IMR-90 (cell line): Measurements from ENCODE around the gene DHX57. TPM values are rescaled to one million over a fixed set of nuclear protein-coding genes. Genes with fewer than 3 reads are reported as not detected.

Experiments used
- ATAC-seq: fragments of 200-7000 bp; cut with Tn5 transposase; 2 replicates; pipeline ENCODE4 v1.9.1; 2020; ENCODE audit warnings: low read depth, mild to moderate bottlenecking, moderate library complexity
- BruUV-seq: library from RNA; stranded (reverse); fragments of 400-500 nt; replicated peaks from 2 replicates; lab custom pipeline; 2021; lab: Mats Ljungman, UMichigan
- CTCF ChIA-PET: fragments of 300-600 bp; formaldehyde crosslinking; extraction: SDS; loops from one replicate; lab custom pipeline; 2021; ENCODE audit warnings: antibody characterized with exemption; lab: Yijun Ruan, JAX
- POLR2A ChIA-PET: fragments of 300-600 bp; sonication (Branson Sonifier 250); formaldehyde crosslinking; loops from one replicate; lab custom pipeline; 2022; ENCODE audit warnings: antibody characterized with exemption; ENCODE audit not compliant: unreplicated experiment; lab: Charles Lee
- DNase-seq: peaks from one replicate; pipeline ENCODE4 v3.0.0; 2013
- H2AFZ ChIP-seq: replicated peaks from 2 replicates; pipeline ENCODE3; 2013; ENCODE audit warnings: low read length, mild to moderate bottlenecking; ENCODE audit not compliant: poor library complexity
- H2AK5ac ChIP-seq: 2 replicates; pipeline ENCODE4 v1.6.1; 2013; ENCODE audit warnings: low read depth, low read length, inconsistent platforms
- H2AK9ac ChIP-seq: replicated peaks from 2 replicates; pipeline ENCODE3; 2013; ENCODE audit warnings: mild to moderate bottlenecking, low read depth, low read length, moderate library complexity; ENCODE audit not compliant: poor library complexity
- H2BK120ac ChIP-seq: 2 replicates; pipeline ENCODE4 v1.6.1; 2013; ENCODE audit warnings: low read depth, low read length, inconsistent platforms
- H2BK15ac ChIP-seq: 3 replicates; pipeline ENCODE4 v1.6.1; 2013; ENCODE audit warnings: low read depth, low read length, inconsistent platforms
- H2BK20ac ChIP-seq: 2 replicates; pipeline ENCODE4 v1.6.1; 2013; ENCODE audit warnings: low read depth, mild to moderate bottlenecking, inconsistent platforms, low read length, moderate library complexity
- H2BK5ac ChIP-seq: 2 replicates; pipeline ENCODE4 v1.6.1; 2013; ENCODE audit warnings: mild to moderate bottlenecking, low read depth, low read length, inconsistent platforms; ENCODE audit not compliant: poor library complexity, severe bottlenecking
- H3K14ac ChIP-seq: replicated peaks from 2 replicates; pipeline ENCODE4 v1.6.1; 2013; ENCODE audit warnings: low read depth, low read length, inconsistent platforms
- H3K18ac ChIP-seq: 2 replicates; pipeline ENCODE4 v1.6.1; 2013; ENCODE audit warnings: low read depth, low read length, control low read depth
- H3K23ac ChIP-seq: 2 replicates; pipeline ENCODE4 v1.6.1; 2013; ENCODE audit warnings: low read depth, low read length, inconsistent platforms
- H3K27ac ChIP-seq: 2 replicates; pipeline ENCODE4 v1.5.1; 2013; ENCODE audit warnings: mild to moderate bottlenecking, control low read depth, low read length; ENCODE audit not compliant: insufficient read depth
- H3K27me3 ChIP-seq: 2 replicates; pipeline ENCODE4 v1.6.1; 2013; ENCODE audit warnings: low read length; ENCODE audit not compliant: control insufficient read depth, insufficient read depth
- H3K36me3 ChIP-seq: 2 replicates; pipeline ENCODE4 v1.6.1; 2013; ENCODE audit warnings: low read length, mixed read lengths; ENCODE audit not compliant: control insufficient read depth, insufficient read depth
- H3K4ac ChIP-seq: 2 replicates; pipeline ENCODE4 v1.6.1; 2013; ENCODE audit warnings: low read depth, low read length, inconsistent platforms
- H3K4me1 ChIP-seq: 2 replicates; pipeline ENCODE4 v1.6.1; 2013; ENCODE audit warnings: low read length, mixed read lengths; ENCODE audit not compliant: control insufficient read depth, insufficient read depth
- H3K4me2 ChIP-seq: 2 replicates; pipeline ENCODE4 v1.6.1; 2013; ENCODE audit warnings: low read depth, mild to moderate bottlenecking, control low read depth, low read length, moderate library complexity
- H3K4me3 ChIP-seq: 2 replicates; pipeline ENCODE4 v1.5.1; 2013; ENCODE audit warnings: low read depth, mild to moderate bottlenecking, control low read depth, low read length, moderate library complexity; ENCODE audit not compliant: insufficient read depth
- H3K56ac ChIP-seq: 2 replicates; pipeline ENCODE4 v1.6.1; 2013; ENCODE audit warnings: low read length, inconsistent platforms; ENCODE audit not compliant: insufficient read depth; ENCODE audit errors: extremely low read depth
- H3K79me1 ChIP-seq, 2 experiments: 2 replicates each; pipeline ENCODE4 v1.6.1; 2013; ENCODE audit warnings: low read length in 2 of 2, inconsistent platforms in 1 of 2, low read depth in 1 of 2
- H3K9ac ChIP-seq: 2 replicates; pipeline ENCODE4 v1.6.1; 2013; ENCODE audit warnings: low read depth, low read length, control low read depth
- H3K9me1 ChIP-seq: 2 replicates; pipeline ENCODE4 v1.6.1; 2013; ENCODE audit warnings: low read length, inconsistent platforms; ENCODE audit not compliant: insufficient read depth
- H3K9me3 ChIP-seq: 2 replicates; pipeline ENCODE4 v1.6.1; 2013; ENCODE audit warnings: low read length; ENCODE audit not compliant: control insufficient read depth, insufficient read depth
- H4K20me1 ChIP-seq: 2 replicates; pipeline ENCODE4 v1.6.1; 2013; ENCODE audit warnings: low read length, inconsistent platforms; ENCODE audit not compliant: insufficient read depth
- H4K5ac ChIP-seq: 2 replicates; pipeline ENCODE4 v1.6.1; 2013; ENCODE audit warnings: mild to moderate bottlenecking, low read depth, low read length, control low read depth
- H4K8ac ChIP-seq, 2 experiments: 2 replicates each; pipeline ENCODE4 v1.6.1; 2013; ENCODE audit warnings: low read depth in 2 of 2, low read length in 2 of 2, control low read depth in 1 of 2, inconsistent platforms in 1 of 2
- H4K91ac ChIP-seq: 2 replicates; pipeline ENCODE4 v1.6.1; 2013; ENCODE audit warnings: low read depth, low read length, inconsistent platforms; ENCODE audit not compliant: insufficient read depth
- BHLHE40 ChIP-seq: fragments of 150-350 bp; IDR thresholded peaks from 2 replicates; pipeline ENCODE4 v1.6.1; 2016; ENCODE audit warnings: mild to moderate bottlenecking, low read depth, low read length
- CEBPB ChIP-seq: IDR thresholded peaks from 2 replicates; pipeline ENCODE4 v1.6.1; 2012; ENCODE audit warnings: low read depth, low read length, improper control_type of control experiment
- CHD1 ChIP-seq: IDR thresholded peaks from 2 replicates; pipeline ENCODE4 v1.6.1; 2012; ENCODE audit warnings: low read depth, low read length, improper control_type of control experiment
- ELK1 ChIP-seq: fragments of 150-350 bp; IDR thresholded peaks from 2 replicates; pipeline ENCODE4 v1.6.1; 2016; ENCODE audit warnings: low read depth, mild to moderate bottlenecking, low read length, moderate library complexity, borderline replicate concordance
- FOS ChIP-seq: fragments of 150-350 bp; IDR thresholded peaks from 2 replicates; pipeline ENCODE4 v1.6.1; 2016; ENCODE audit warnings: low read depth, low read length
- MAFK ChIP-seq: IDR thresholded peaks from 2 replicates; pipeline ENCODE4 v1.6.1; 2012; ENCODE audit warnings: low read depth, low read length, improper control_type of control experiment
- MAZ ChIP-seq: IDR thresholded peaks from 2 replicates; pipeline ENCODE4 v1.6.1; 2012; ENCODE audit warnings: low read depth, mild to moderate bottlenecking, low read length, improper control_type of control experiment, moderate library complexity, borderline replicate concordance
- MXI1 ChIP-seq: IDR thresholded peaks from 2 replicates; pipeline ENCODE4 v1.6.1; 2012; ENCODE audit warnings: low read depth, mild to moderate bottlenecking, low read length, moderate library complexity, borderline replicate concordance
- NFE2L2 ChIP-seq: fragments of 150-350 bp; IDR thresholded peaks from 2 replicates; pipeline ENCODE4 v1.6.1; 2016; ENCODE audit warnings: low read depth, mild to moderate bottlenecking, low read length
- POLR2A ChIP-seq: IDR thresholded peaks from 2 replicates; pipeline ENCODE4 v1.6.1; 2012; ENCODE audit warnings: mild to moderate bottlenecking, low read depth, low read length
- RAD21 ChIP-seq: IDR thresholded peaks from 2 replicates; pipeline ENCODE4 v1.6.1; 2012; ENCODE audit warnings: low read length, improper control_type of control experiment
- RCOR1 ChIP-seq: IDR thresholded peaks from 2 replicates; pipeline ENCODE4 v1.6.1; 2012; ENCODE audit warnings: mild to moderate bottlenecking, low read length, improper control_type of control experiment; ENCODE audit not compliant: insufficient replicate concordance
- RFX5 ChIP-seq: IDR thresholded peaks from 2 replicates; pipeline ENCODE4 v1.8.0; 2012; ENCODE audit warnings: low read depth, mild to moderate bottlenecking, low read length, moderate library complexity
- SMC3 ChIP-seq: fragments of 150-350 bp; IDR thresholded peaks from 2 replicates; pipeline ENCODE4 v1.6.1; 2016; ENCODE audit warnings: low read depth, mild to moderate bottlenecking, antibody characterized with exemption, low read length, moderate library complexity
- WGBS, 2 experiments: methylation state at CpG; one replicate each; pipeline versions ENCODE4 v1.1.5 to v1.1.7; 2013; ENCODE audit warnings: missing lambda C conversion rate in 2 of 2; ENCODE audit not compliant: insufficient read length in 1 of 2; ENCODE audit errors: extremely low coverage in 2 of 2; 5-methylcytosine and 5-hydroxymethylcytosine counted together
- dilution Hi-C: fragments of 300-500 bp; cut with HindIII; formaldehyde crosslinking; loops from one replicate; pipeline ENCODE4 v1.14.3; 2018; ENCODE audit warnings: low sequenced_read_pairs; ENCODE audit not compliant: unreplicated experiment
- in situ Hi-C: fragments of 300-500 bp; cut with MboI; formaldehyde crosslinking; loops from 3 replicates; pipeline ENCODE4 v1.14.3; 2019; ENCODE audit warnings: low sequenced_read_pairs, inconsistent platforms, mixed read lengths
- intact Hi-C: fragments of 100-400 bp; cut with micrococcal nuclease; formaldehyde crosslinking; loops from 2 replicates; pipeline ENCODE4 v1.10.0; 2022
- polyA plus RNA-seq, 3 experiments: library from polyadenylated mRNA; depleted of rRNA; stranded (reverse); fragments of >200 nt; gene quantifications; 2 replicates each; pipeline ENCODE4 v1.2.3, GENCODE V29; 2012; ENCODE audit warnings: low replicate concordance in 1 of 3
- total RNA-seq: library from RNA; depleted of rRNA; stranded (reverse); fragments of >200 nt; gene quantifications from 2 replicates; pipeline ENCODE4 v1.2.3, GENCODE V29; 2012
- TF ChIP-seq, protein P1 (sequence below): fragments of 150-350 bp; IDR thresholded peaks from 2 replicates; pipeline ENCODE4 v1.6.1; 2017; ENCODE audit warnings: mild to moderate bottlenecking, antibody characterized with exemption, low read length, low read depth

The DHX57 gene
- total and polyA plus RNA-seq, 2 of the 4 experiments (the other 2 are of a cell fraction) = 9.5 to 24.4 TPM

DNA sequence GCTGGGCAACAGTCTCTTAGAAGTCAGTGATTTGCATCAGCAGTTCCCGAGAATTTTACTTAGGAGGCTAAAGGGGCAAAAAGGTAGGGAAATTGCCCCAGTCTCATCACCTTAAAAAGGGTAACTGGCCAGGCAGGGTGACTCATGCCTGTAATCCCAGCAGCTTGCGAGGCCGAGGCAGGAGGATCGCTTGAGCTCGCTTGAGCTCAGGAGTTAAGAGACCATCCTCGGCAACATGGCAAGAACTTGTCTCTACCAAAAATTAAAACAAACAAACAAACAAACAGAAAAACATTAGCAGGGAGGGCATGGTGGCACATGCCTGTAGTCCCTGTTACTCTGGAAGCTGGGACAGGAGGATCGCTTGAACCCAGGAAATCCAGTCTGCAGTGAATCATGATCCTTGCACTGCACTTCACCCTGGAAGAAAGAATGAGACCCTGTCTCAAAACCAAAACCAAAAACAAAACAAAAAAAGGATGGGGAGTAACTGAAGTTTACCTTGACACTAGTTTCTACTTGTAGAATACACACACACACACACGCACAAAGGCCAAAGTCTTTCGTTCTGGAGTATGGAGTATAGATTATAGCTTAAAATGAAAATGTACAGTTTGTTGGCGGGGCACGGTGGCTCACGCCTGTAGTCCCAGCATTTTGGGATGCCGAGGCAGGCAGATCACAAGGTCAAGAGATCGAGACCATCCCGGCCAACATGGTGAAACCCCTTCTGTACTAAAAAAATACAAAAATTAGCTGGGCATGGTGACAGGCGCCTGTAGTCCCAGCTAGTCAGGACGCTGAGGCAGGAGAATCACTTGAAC is 100.4 kb downstream of the DHX57 start:
- POLR2A ChIA-PET = interaction anchor here (0.5 to 0.6 kb wide), 3 partner anchors 24 to 65 kb away, joined by 3 to 4 read pairs (median 3); no protein-coding TSS in a partner anchor
- Histone ChIP-seq H3K4me1 (peaks cover 4% of the 10 kb centered on the region), H2BK120ac (no peak overlapping the region), H3K14ac (no peak overlapping the region), H3K79me1 (peaks cover 7 to 14% of the 10 kb centered on the region in 2 experiments; a peak in 3 of 4 replicates), H3K4me2 (no peak overlapping the region), H3K18ac (no peak overlapping the region), H4K8ac (no peak overlapping the region), H3K23ac (no peak overlapping the region), H2BK20ac (no peak overlapping the region), H3K4me3 (no peak overlapping the region), H2AK5ac (no peak overlapping the region), H2BK15ac (no peak overlapping the region), H2BK5ac (no peak overlapping the region), H3K27me3 (no peaks in the 10 kb centered on the region), H3K9me3 (no peaks in the 10 kb centered on the region), H3K56ac (no peak overlapping the region), H4K91ac (no peak overlapping the region), H2AFZ (no peak overlapping the region), H4K20me1 (no peaks in the 10 kb centered on the region), H2AK9ac (no peak overlapping the region), H4K5ac (no peak overlapping the region), H3K27ac (no peak overlapping the region), H3K36me3 (no peaks in the 10 kb centered on the region), H3K4ac (no peak overlapping the region), H3K9me1 (no peaks in the 10 kb centered on the region), H3K9ac (no peak overlapping the region)
- DNase-seq (no peak), ATAC-seq (no peak)
- BruUV-seq = no TSS peak
- intact Hi-C loops = no loop called here
- TF ChIP-seq RFX5 (no peak), SMC3 (no peak), BHLHE40 (no peak), ELK1 (no peak), FOS (no peak), RAD21 (no peak), CHD1 (no peak), NFE2L2 (no peak), MXI1 (no peak), POLR2A (no peak), RCOR1 (no peak), CEBPB (no peak), MAFK (no peak), MAZ (no peak)
- TF ChIP-seq, protein P1, sequence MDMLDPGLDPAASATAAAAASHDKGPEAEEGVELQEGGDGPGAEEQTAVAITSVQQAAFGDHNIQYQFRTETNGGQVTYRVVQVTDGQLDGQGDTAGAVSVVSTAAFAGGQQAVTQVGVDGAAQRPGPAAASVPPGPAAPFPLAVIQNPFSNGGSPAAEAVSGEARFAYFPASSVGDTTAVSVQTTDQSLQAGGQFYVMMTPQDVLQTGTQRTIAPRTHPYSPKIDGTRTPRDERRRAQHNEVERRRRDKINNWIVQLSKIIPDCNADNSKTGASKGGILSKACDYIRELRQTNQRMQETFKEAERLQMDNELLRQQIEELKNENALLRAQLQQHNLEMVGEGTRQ = no peak
- in situ Hi-C loops = no loop called here
- dilution Hi-C loops = no loop called here
- WGBS, 2 experiments = 90% methylated on average over 4 of the region's 17 CpGs; no CpG with 5 or more reads in 1 of the 2 experiments
- CTCF ChIA-PET = no interaction called here
